Muscle layer of duodenum (tissue), 2 donors: ENCODE data around the gene CENPO.
"Not testable (repeated sequence)": the region's sequence is repeated elsewhere in the genome, so short reads cannot be mapped to it uniquely, and the experiment has no call there.

ENCODE experiments used
- H3K27ac ChIP-seq: one replicate; pipeline ENCODE4 v1.7.0; 2013; ENCODE audit warnings: mild to moderate bottlenecking, low read length
- H3K27me3 ChIP-seq: one replicate; pipeline ENCODE4 v1.7.0; 2013; ENCODE audit warnings: low read depth, mild to moderate bottlenecking, control low read depth, low read length
- H3K36me3 ChIP-seq, 2 donors: one replicate each; pipeline ENCODE4 v1.7.0; 2013; ENCODE audit warnings: low read length in 2 of 2, control low read depth in 1 of 2, mild to moderate bottlenecking in 1 of 2; ENCODE audit not compliant: insufficient read depth in 2 of 2, control insufficient read depth in 1 of 2
- H3K4me1 ChIP-seq, 2 donors: one replicate each; pipeline ENCODE4 v1.7.0; 2013; ENCODE audit warnings: low read length in 2 of 2, mild to moderate bottlenecking in 2 of 2, control low read depth in 1 of 2, moderate library complexity in 1 of 2; ENCODE audit not compliant: insufficient read depth in 2 of 2, control insufficient read depth in 1 of 2
- H3K4me3 ChIP-seq, 2 donors: one replicate each; pipeline ENCODE4 v1.7.0; 2013; ENCODE audit warnings: low read length in 2 of 2, low read depth in 1 of 2, mild to moderate bottlenecking in 1 of 2
- H3K9me3 ChIP-seq, 2 donors: one replicate each; pipeline ENCODE4 v1.7.0; 2013; ENCODE audit warnings: low read length in 2 of 2, control low read depth in 1 of 2, mild to moderate bottlenecking in 1 of 2; ENCODE audit not compliant: control insufficient read depth in 1 of 2
- donor health status: healthy.

The CENPO gene

GRCh38 chr2:24832521-24832920 is 39.3 kb downstream of the CENPO start:
- Histone ChIP-seq H3K36me3 (peaks cover 0 to 12% of the 10 kb centered on the region in 2 donors), H3K9me3 (no peaks in the 10 kb centered on the region), H3K4me1 (peaks cover 0 to 5% of the 10 kb centered on the region in 2 donors), H3K27ac (no peak overlapping the region), H3K27me3 (no peaks in the 10 kb centered on the region), H3K4me3 (no peak overlapping the region)

- Histone ChIP-seq H3K36me3 (peaks cover 0 to 12% of the 10 kb centered on the region in 2 donors), H3K9me3 (no peaks in the 10 kb centered on the region), H3K27ac (no peak overlapping the region), H3K4me3 (no peak overlapping the region), H3K4me1 (peaks cover 0 to under 1% of the 10 kb centered on the region in 2 donors), H3K27me3 (no peaks in the 10 kb centered on the region)
These were observed 39.9 kb downstream of the CENPO start for GRCh38 chr2:24832931-24833701.

- H3K9me3 ChIP-seq, result no peaks in the 10 kb centered on the region
- H3K4me1 ChIP-seq, result no peaks in the 10 kb centered on the region
- H3K27ac ChIP-seq, result no peak overlapping the region
- H3K4me3 ChIP-seq, result no peak overlapping the region
- H3K27me3 ChIP-seq, result no peaks in the 10 kb centered on the region
- H3K36me3 ChIP-seq, result peaks cover 0 to 12% of the 10 kb centered on the region in 2 donors
These were observed 40.9 kb downstream of the CENPO start for GRCh38 chr2:24833821-24834732.

GRCh38 chr2:24834733-24835395 is 41.6 kb downstream of the CENPO start:
- no peaks in the 10 kb centered on the region for H3K9me3 ChIP-seq

GRCh38 chr2:24835411-24835810 is 42.2 kb downstream of the CENPO start:
- not testable (repeated sequence) for H3K27me3 ChIP-seq, H3K4me1 ChIP-seq, H3K27ac ChIP-seq, H3K9me3 ChIP-seq, H3K4me3 ChIP-seq
- peaks cover 0 to 12% of the 10 kb centered on the region in 2 donors for H3K36me3 ChIP-seq

More at GRCh38 chr2:24834733-24835395, 41.6 kb downstream of the CENPO start:
- Histone ChIP-seq H3K4me1 (no peaks in the 10 kb centered on the region), H3K27ac (no peak overlapping the region), H3K27me3 (no peaks in the 10 kb centered on the region), H3K36me3 (peaks cover 0 to 12% of the 10 kb centered on the region in 2 donors), H3K4me3 (no peak overlapping the region)

- peaks cover 0 to 12% of the 10 kb centered on the region in 2 donors for H3K36me3 ChIP-seq
- no peak overlapping the region for H3K27ac ChIP-seq
- H3K4me1 ChIP-seq, result no peaks in the 10 kb centered on the region
- H3K9me3 ChIP-seq, result no peaks in the 10 kb centered on the region
- no peaks in the 10 kb centered on the region for H3K27me3 ChIP-seq
- H3K4me3 ChIP-seq, result no peak overlapping the region
These were observed 43.0 kb downstream of the CENPO start for GRCh38 chr2:24836206-24836605.

DNA sequence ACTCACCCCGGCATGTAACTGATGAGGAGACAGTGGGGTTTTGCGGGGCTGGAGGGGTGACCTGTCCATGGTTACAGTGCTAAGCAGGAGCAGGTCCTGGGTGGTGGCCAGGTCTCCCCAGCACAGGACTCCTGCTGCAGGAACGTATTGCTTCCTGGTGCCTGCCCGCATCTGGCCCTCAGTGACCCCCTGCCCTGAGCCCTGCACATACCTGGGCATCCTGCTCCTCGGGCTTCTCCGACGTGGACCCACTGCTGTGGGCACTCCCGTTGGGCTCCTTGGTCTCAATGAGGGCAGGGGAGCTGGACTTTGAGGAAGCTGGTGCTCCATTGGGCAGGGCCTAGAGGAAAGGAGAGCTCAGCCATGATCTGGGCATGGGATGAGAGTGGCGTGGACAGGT is 43.5 kb downstream of the CENPO start:
- H3K27me3 ChIP-seq, result no peaks in the 10 kb centered on the region
- H3K27ac ChIP-seq, result no peak overlapping the region
- peaks cover 0 to 12% of the 10 kb centered on the region in 2 donors for H3K36me3 ChIP-seq
- H3K9me3 ChIP-seq, result no peaks in the 10 kb centered on the region
- no peak overlapping the region for H3K4me3 ChIP-seq
- H3K4me1 ChIP-seq, result no peaks in the 10 kb centered on the region

- Histone ChIP-seq H3K4me1 (no peaks in the 10 kb centered on the region), H3K27ac (no peak overlapping the region), H3K9me3 (no peaks in the 10 kb centered on the region), H3K4me3 (no peak overlapping the region), H3K27me3 (no peaks in the 10 kb centered on the region), H3K36me3 (peaks cover 0 to 12% of the 10 kb centered on the region in 2 donors)
These were observed 44.8 kb downstream of the CENPO start for GRCh38 chr2:24837996-24838513.

- H3K36me3 ChIP-seq, result peaks cover 0 to 12% of the 10 kb centered on the region in 2 donors
- H3K4me3 ChIP-seq, result no peak overlapping the region
- no peak overlapping the region for H3K27ac ChIP-seq
- no peaks in the 10 kb centered on the region for H3K27me3 ChIP-seq
- no peaks in the 10 kb centered on the region for H3K9me3 ChIP-seq
- no peaks in the 10 kb centered on the region for H3K4me1 ChIP-seq
These were observed 45.3 kb downstream of the CENPO start for GRCh38 chr2:24838541-24838940.

GRCh38 chr2:24839729-24840128 is 46.5 kb downstream of the CENPO start:
- H3K4me3 ChIP-seq, result no peak overlapping the region
- no peak overlapping the region for H3K27ac ChIP-seq
- no peaks in the 10 kb centered on the region for H3K4me1 ChIP-seq
- no peaks in the 10 kb centered on the region for H3K27me3 ChIP-seq
- peaks cover 0 to 12% of the 10 kb centered on the region in 2 donors for H3K36me3 ChIP-seq
- no peaks in the 10 kb centered on the region for H3K9me3 ChIP-seq
